HUES48 (cell line): ENCODE measurements around the gene ZNF775.

Source experiments
- H3K27ac ChIP-seq: one replicate; pipeline ENCODE4 v1.7.0; 2013; ENCODE audit warnings: low read depth, low read length, inconsistent platforms
- H3K27me3 ChIP-seq: 2 replicates; pipeline ENCODE4 v1.6.1; 2013; ENCODE audit warnings: mild to moderate bottlenecking, low read length; ENCODE audit not compliant: control insufficient read depth, insufficient read depth
- H3K36me3 ChIP-seq: 2 replicates; pipeline ENCODE4 v1.6.1; 2013; ENCODE audit warnings: low read length; ENCODE audit not compliant: control insufficient read depth, insufficient read depth
- H3K4me1 ChIP-seq: 2 replicates; pipeline ENCODE4 v1.6.1; 2013; ENCODE audit warnings: mild to moderate bottlenecking, low read length; ENCODE audit not compliant: control insufficient read depth, insufficient read depth
- H3K4me3 ChIP-seq: 2 replicates; pipeline ENCODE4 v1.5.1; 2013; ENCODE audit warnings: mild to moderate bottlenecking, low read depth, low read length
- H3K9ac ChIP-seq: 2 replicates; pipeline ENCODE4 v1.6.1; 2013; ENCODE audit warnings: mild to moderate bottlenecking, low read depth, low read length, moderate library complexity
- H3K9me3 ChIP-seq: 2 replicates; pipeline ENCODE4 v1.6.1; 2013; ENCODE audit warnings: low read length; ENCODE audit not compliant: control insufficient read depth, insufficient read depth

The ZNF775 gene

GRCh38 chr7:150337659-150338081 lies 41.5 kb upstream of the ZNF775 start:
- Histone ChIP-seq H3K9me3 (no peaks in the 10 kb centered on the region), H3K36me3 (peaks cover 36% of the 10 kb centered on the region)

GRCh38 chr7:150338166-150338829 lies 40.8 kb upstream of the ZNF775 start:
- H3K27ac ChIP-seq, result no peak overlapping the region
- H3K4me1 ChIP-seq, result peaks cover 53% of the 10 kb centered on the region
- H3K36me3 ChIP-seq, result peaks cover 36% of the 10 kb centered on the region

More at GRCh38 chr7:150337659-150338081, 41.5 kb upstream of the ZNF775 start:
- Histone ChIP-seq H3K27me3 (peaks cover 17% of the 10 kb centered on the region), H3K4me1 (peaks cover 47% of the 10 kb centered on the region), H3K9ac (no peak overlapping the region), H3K27ac (no peak overlapping the region), H3K4me3 (no peak overlapping the region)

GRCh38 chr7:150339409-150339809 lies 39.7 kb upstream of the ZNF775 start:
- peaks cover 50% of the 10 kb centered on the region for H3K4me1 ChIP-seq
- H3K4me3 ChIP-seq, result peak overlapping the region; percentile 77
- peaks cover 32% of the 10 kb centered on the region for H3K36me3 ChIP-seq
- H3K9me3 ChIP-seq, result peaks cover 4% of the 10 kb centered on the region; the same call in 1 of the 2 replicates
- H3K27me3 ChIP-seq, result peaks cover 34% of the 10 kb centered on the region
- H3K27ac ChIP-seq, result no peak overlapping the region
- H3K9ac ChIP-seq, result no peak overlapping the region; the same call in 1 of the 2 replicates

More at GRCh38 chr7:150338166-150338829, 40.8 kb upstream of the ZNF775 start:
- Histone ChIP-seq H3K9ac (no peak overlapping the region), H3K9me3 (no peaks in the 10 kb centered on the region), H3K4me3 (no peak overlapping the region), H3K27me3 (peaks cover 23% of the 10 kb centered on the region)

- Histone ChIP-seq H3K27me3 (peaks cover 34% of the 10 kb centered on the region), H3K4me1 (peaks cover 48% of the 10 kb centered on the region), H3K4me3 (peak overlapping the region; percentile 77), H3K27ac (peak overlapping the region; percentile 10), H3K9ac (no peak overlapping the region), H3K36me3 (peaks cover 32% of the 10 kb centered on the region), H3K9me3 (peaks cover 7% of the 10 kb centered on the region; the same call in 1 of the 2 replicates)
Measured at GRCh38 chr7:150340024-150340749, 38.9 kb upstream of the ZNF775 start.

- Histone ChIP-seq H3K9me3 (peaks cover 7% of the 10 kb centered on the region; the same call in 1 of the 2 replicates), H3K36me3 (peaks cover 32% of the 10 kb centered on the region), H3K9ac (peak overlapping the region; percentile 58), H3K4me3 (peak overlapping the region; percentile 77), H3K27ac (peak overlapping the region; percentile 5), H3K4me1 (peaks cover 42% of the 10 kb centered on the region), H3K27me3 (peaks cover 34% of the 10 kb centered on the region)
Measured at GRCh38 chr7:150340875-150341262, 38.3 kb upstream of the ZNF775 start.

GRCh38 chr7:150341263-150342120 lies 37.6 kb upstream of the ZNF775 start, which contains the start of gene RARRES2:
Gene RARRES2 (minus strand): TSS chr7:150341629. CDS start chr7:150340609, 1,020 bp downstream.
- H3K27me3 ChIP-seq, result peaks cover 34% of the 10 kb centered on the region
- H3K9ac ChIP-seq, result peak within 1 kb of the TSS; percentile 58
- H3K9me3 ChIP-seq, result peaks cover 7% of the 10 kb centered on the region; the same call in 1 of the 2 replicates
- H3K27ac ChIP-seq, result peak within 1 kb of the TSS; percentile 5
- H3K4me1 ChIP-seq, result peaks cover 35% of the 10 kb centered on the region
- peaks cover 26% of the 10 kb centered on the region for H3K36me3 ChIP-seq
- H3K4me3 ChIP-seq, result peak within 1 kb of the TSS; percentile 77

- Histone ChIP-seq H3K27me3 (peaks cover 34% of the 10 kb centered on the region), H3K4me3 (peak overlapping the region; percentile 55), H3K9me3 (peaks cover 7% of the 10 kb centered on the region; the same call in 1 of the 2 replicates), H3K4me1 (peaks cover 32% of the 10 kb centered on the region), H3K9ac (no peak overlapping the region), H3K36me3 (peaks cover 20% of the 10 kb centered on the region), H3K27ac (no peak overlapping the region)
Measured at GRCh38 chr7:150342121-150342408, 37.1 kb upstream of the ZNF775 start.

- Histone ChIP-seq H3K9ac (no peak overlapping the region), H3K36me3 (peaks cover 9% of the 10 kb centered on the region), H3K4me1 (peaks cover 32% of the 10 kb centered on the region), H3K27ac (no peak overlapping the region), H3K27me3 (peaks cover 34% of the 10 kb centered on the region), H3K9me3 (peaks cover 7% of the 10 kb centered on the region; the same call in 1 of the 2 replicates), H3K4me3 (no peak overlapping the region)
Measured at GRCh38 chr7:150343225-150343624, 35.9 kb upstream of the ZNF775 start.

- H3K27ac ChIP-seq, result no peak overlapping the region
- H3K4me3 ChIP-seq, result no peak overlapping the region
- peaks cover 34% of the 10 kb centered on the region for H3K27me3 ChIP-seq
- peaks cover 7% of the 10 kb centered on the region; the same call in 1 of the 2 replicates for H3K9me3 ChIP-seq
- H3K36me3 ChIP-seq, result no peaks in the 10 kb centered on the region; the same call in 1 of the 2 replicates
- no peak overlapping the region for H3K9ac ChIP-seq
- peaks cover 26% of the 10 kb centered on the region for H3K4me1 ChIP-seq
Measured at GRCh38 chr7:150344299-150344698, 34.8 kb upstream of the ZNF775 start.

- H3K4me3 ChIP-seq, result no peak overlapping the region
- peaks cover 34% of the 10 kb centered on the region for H3K27me3 ChIP-seq
- H3K36me3 ChIP-seq, result no peaks in the 10 kb centered on the region
- H3K27ac ChIP-seq, result no peak overlapping the region
- H3K4me1 ChIP-seq, result peaks cover 19% of the 10 kb centered on the region
- H3K9ac ChIP-seq, result no peak overlapping the region
- peaks cover 7% of the 10 kb centered on the region; the same call in 1 of the 2 replicates for H3K9me3 ChIP-seq
Measured at GRCh38 chr7:150345012-150345411, 34.1 kb upstream of the ZNF775 start.
